H1 (cell line): ENCODE results near the gene CRYBA4. TPM values are rescaled to one million over a fixed set of nuclear protein-coding genes. Genes with fewer than 3 reads are reported as not detected.

Experiments used
- CTCF ChIA-PET: fragments of 300-600 bp; sonication (Branson Sonifier 250); formaldehyde crosslinking; loops from one replicate; lab custom pipeline; 2021; ENCODE audit not compliant: partially characterized antibody; lab: Charles Lee
- POLR2A ChIA-PET: fragments of 300-600 bp; sonication (Branson Sonifier 250); formaldehyde crosslinking; loops from one replicate; lab custom pipeline; 2021; ENCODE audit warnings: inconsistent platforms; ENCODE audit not compliant: partially characterized antibody; lab: Charles Lee
- DNase-seq, 2 experiments: peaks; one replicate each; pipeline versions ENCODE4 v3.0.0 to v3.0.0-alpha.2; 2010 to 2022; ENCODE audit warnings: low spot score in 2 of 2, low read depth in 1 of 2, mixed read lengths in 1 of 2
- FAIRE-seq: peaks from 2 replicates; lab custom pipeline; 2011; peaks lifted over from hg19 to GRCh38; lab: Jason Lieb, UNC
- H2AFZ ChIP-seq: 2 replicates; pipeline ENCODE4 v1.8.1; 2012; ENCODE audit warnings: low read length, inconsistent platforms
- H2AK5ac ChIP-seq: 2 replicates; pipeline ENCODE4 v1.6.1; 2013; ENCODE audit warnings: low read depth, low read length
- H2BK120ac ChIP-seq: replicated peaks from 2 replicates; pipeline ENCODE3; 2013; ENCODE audit warnings: low read depth, low read length, inconsistent platforms
- H2BK12ac ChIP-seq: 2 replicates; pipeline ENCODE4 v1.6.1; 2013; ENCODE audit warnings: low read depth, low read length
- H2BK15ac ChIP-seq: 2 replicates; pipeline ENCODE4 v1.6.1; 2013; ENCODE audit warnings: low read length
- H2BK20ac ChIP-seq: 2 replicates; pipeline ENCODE4 v1.6.1; 2013; ENCODE audit warnings: low read length
- H2BK5ac ChIP-seq: 2 replicates; pipeline ENCODE4 v1.6.1; 2013; ENCODE audit warnings: low read depth, low read length
- H3K14ac ChIP-seq: 2 replicates; pipeline ENCODE4 v1.6.1; 2013; ENCODE audit warnings: inconsistent platforms; ENCODE audit not compliant: insufficient read length
- H3K18ac ChIP-seq: 2 replicates; pipeline ENCODE4 v1.6.1; 2013; ENCODE audit warnings: low read length; ENCODE audit errors: extremely low read depth
- H3K23ac ChIP-seq: 2 replicates; pipeline ENCODE4 v1.6.1; 2013; ENCODE audit warnings: inconsistent platforms; ENCODE audit not compliant: insufficient read length
- H3K23me2 ChIP-seq: 2 replicates; pipeline ENCODE4 v1.6.1; 2013; ENCODE audit warnings: low read depth, low read length
- H3K27ac ChIP-seq: 2 replicates; pipeline ENCODE4 v1.6.1; 2011; ENCODE audit warnings: low read depth, low read length, inconsistent platforms
- H3K27me3 ChIP-seq, 4 experiments: replicated peaks in 1 of 4; 1 replicate in 1 of 4; 2 replicates in 3 of 4; pipeline versions ENCODE4 v1.6.1 to v1.8.1; 2011 to 2013; ENCODE audit warnings: low read length in 3 of 4, mild to moderate bottlenecking in 3 of 4, inconsistent platforms in 2 of 4, mixed read lengths in 2 of 4, moderate library complexity in 1 of 4; ENCODE audit not compliant: control insufficient read depth in 3 of 4, insufficient read depth in 3 of 4; ENCODE audit errors: extremely low read depth in 1 of 4
- H3K36me3 ChIP-seq, 4 experiments: 2 replicates each; pipeline versions ENCODE4 v1.6.1 to v1.8.1; 2011 to 2013; ENCODE audit warnings: mild to moderate bottlenecking in 4 of 4, low read length in 3 of 4, moderate library complexity in 2 of 4, control low read depth in 1 of 4, inconsistent platforms in 1 of 4; ENCODE audit not compliant: insufficient read depth in 4 of 4, control insufficient read depth in 2 of 4
- H3K4ac ChIP-seq: replicated peaks from 2 replicates; pipeline ENCODE3; 2013; ENCODE audit warnings: low read length, low read depth, mixed read lengths, inconsistent platforms; ENCODE audit not compliant: insufficient read length
- H3K4me1 ChIP-seq, 4 experiments: replicated peaks in 1 of 4; 1 replicate in 1 of 4; 2 replicates in 3 of 4; pipeline versions ENCODE4 v1.6.1 to v1.8.1; 2011 to 2013; ENCODE audit warnings: low read length in 3 of 4, inconsistent platforms in 2 of 4, mixed read lengths in 1 of 4; ENCODE audit not compliant: insufficient read depth in 4 of 4, control insufficient read depth in 3 of 4
- H3K4me2 ChIP-seq, 2 experiments: 2 replicates each; pipeline versions ENCODE4 v1.6.1 to v1.8.1; 2011 to 2013; ENCODE audit warnings: low read depth in 2 of 2, low read length in 2 of 2, control low read depth in 1 of 2, inconsistent platforms in 1 of 2, mild to moderate bottlenecking in 1 of 2; ENCODE audit not compliant: insufficient read depth in 1 of 2
- H3K4me3 ChIP-seq, 4 experiments: fragments of 200-600, 300-600 bp in 1 of 4; sonication (generic), shearing (Covaris generic), sonication (Bioruptor Twin) in 1 of 4; 2 replicates each; pipeline versions ENCODE4 v1.5.1 to v1.8.1; 2011 to 2016; ENCODE audit warnings: low read length in 4 of 4, low read depth in 3 of 4, control low read depth in 2 of 4, inconsistent platforms in 2 of 4, mild to moderate bottlenecking in 2 of 4, mixed read lengths in 1 of 4, moderate library complexity in 1 of 4; ENCODE audit not compliant: insufficient read depth in 2 of 4; ENCODE audit errors: extremely low read depth in 1 of 4
- H3K56ac ChIP-seq: replicated peaks from 2 replicates; pipeline ENCODE3; 2013; ENCODE audit warnings: low read depth, mild to moderate bottlenecking, mixed read lengths, low read length, inconsistent platforms; ENCODE audit not compliant: insufficient read length
- H3K79me1 ChIP-seq: 2 replicates; pipeline ENCODE4 v1.6.1; 2013; ENCODE audit warnings: low read depth, low read length, control low read depth
- H3K79me2 ChIP-seq, 2 experiments: 2 replicates each; pipeline versions ENCODE4 v1.6.1 to v1.8.1; 2012 to 2013; ENCODE audit warnings: low read length in 2 of 2, mild to moderate bottlenecking in 2 of 2, inconsistent platforms in 1 of 2; ENCODE audit not compliant: insufficient read depth in 2 of 2, control insufficient read depth in 1 of 2
- H3K9ac ChIP-seq, 4 experiments: replicated peaks in 1 of 4; 1 replicate in 1 of 4; 2 replicates in 3 of 4; pipeline versions ENCODE4 v1.6.1 to v1.8.1; 2011 to 2013; ENCODE audit warnings: low read depth in 3 of 4, low read length in 3 of 4, control low read depth in 2 of 4, mild to moderate bottlenecking in 2 of 4, moderate library complexity in 2 of 4, inconsistent platforms in 1 of 4; ENCODE audit errors: extremely low read depth in 1 of 4
- H3K9me3 ChIP-seq, 2 experiments: 2 replicates each; pipeline versions ENCODE4 v1.6.1 to v1.8.1; 2012 to 2013; ENCODE audit warnings: mild to moderate bottlenecking in 2 of 2, moderate library complexity in 2 of 2, control low read depth in 1 of 2, inconsistent platforms in 1 of 2, low read depth in 1 of 2, low read length in 1 of 2, mixed read lengths in 1 of 2; ENCODE audit not compliant: insufficient read depth in 2 of 2
- H4K20me1 ChIP-seq, 2 experiments: replicated peaks in 1 of 2; 2 replicates each; pipeline versions ENCODE3 to v1.8.1; 2011 to 2013; ENCODE audit warnings: inconsistent platforms in 2 of 2, low read length in 2 of 2, mild to moderate bottlenecking in 1 of 2; ENCODE audit not compliant: insufficient read depth in 2 of 2, control insufficient read depth in 1 of 2
- H4K5ac ChIP-seq: 2 replicates; pipeline ENCODE4 v1.6.1; 2013; ENCODE audit warnings: low read length, low read depth, mixed read lengths, inconsistent platforms; ENCODE audit not compliant: insufficient read length
- H4K8ac ChIP-seq: 2 replicates; pipeline ENCODE4 v1.8.0; 2013; ENCODE audit warnings: mild to moderate bottlenecking, moderate library complexity, low read length, inconsistent platforms; ENCODE audit not compliant: insufficient read depth; ENCODE audit errors: extremely low read depth
- H4K91ac ChIP-seq: replicated peaks from 2 replicates; pipeline ENCODE3; 2013; ENCODE audit warnings: low read length, mixed read lengths, inconsistent platforms; ENCODE audit not compliant: insufficient read length
- ASH2L ChIP-seq: fragments of 200-600, 300-600 bp; sonication (generic); IDR thresholded peaks from one replicate; pipeline ENCODE4 v1.7.1; 2017; ENCODE audit warnings: low read length
- BACH1 ChIP-seq: IDR thresholded peaks from 2 replicates; pipeline ENCODE4 v1.6.1; 2012; ENCODE audit warnings: low read length, improper control_type of control experiment
- CBX5 ChIP-seq: fragments of 300-800, 300-1000 bp; sonication (generic); IDR thresholded peaks from 2 replicates; pipeline ENCODE4 v1.7.1; 2016; ENCODE audit warnings: antibody characterized with exemption, low read length, low read depth
- CEBPB ChIP-seq: IDR thresholded peaks from 2 replicates; pipeline ENCODE4 v1.6.1; 2012; ENCODE audit warnings: low read depth, low read length
- GTF2F1 ChIP-seq: IDR thresholded peaks from 2 replicates; pipeline ENCODE4 v1.6.1; 2012; ENCODE audit warnings: low read depth, low read length, improper control_type of control experiment, borderline replicate concordance
- HDAC2 ChIP-seq, 2 experiments: fragments of 300-600 bp in 1 of 2; sonication (generic) in 1 of 2; IDR thresholded peaks; 2 replicates each; pipeline ENCODE4 v1.6.1; 2011 to 2012; ENCODE audit warnings: low read depth in 2 of 2, low read length in 2 of 2, mild to moderate bottlenecking in 2 of 2, moderate library complexity in 2 of 2, borderline replicate concordance in 1 of 2, inconsistent platforms in 1 of 2
- KDM4A ChIP-seq: IDR thresholded peaks from one replicate; pipeline ENCODE4 v1.7.1; 2012; ENCODE audit warnings: low read depth, mild to moderate bottlenecking, moderate library complexity, low read length, inconsistent platforms; ENCODE audit not compliant: severe bottlenecking
- NRF1 ChIP-seq: IDR thresholded peaks from 2 replicates; pipeline ENCODE4 v1.6.1; 2011; ENCODE audit warnings: mild to moderate bottlenecking, low read depth, low read length, improper control_type of control experiment
- POLR2A ChIP-seq, 2 experiments: IDR thresholded peaks; 1 replicate in 1 of 2; 2 replicates in 1 of 2; pipeline ENCODE4 v1.6.1; 2011; ENCODE audit warnings: low read depth in 2 of 2, low read length in 2 of 2, mild to moderate bottlenecking in 2 of 2; ENCODE audit errors: control extremely low read depth in 1 of 2
- POU5F1 ChIP-seq: IDR thresholded peaks from 2 replicates; pipeline ENCODE4 v1.6.1; 2011; ENCODE audit warnings: low read depth, mild to moderate bottlenecking, low read length, moderate library complexity
- RXRA ChIP-seq: IDR thresholded peaks from 2 replicates; pipeline ENCODE4 v1.6.1; 2011; ENCODE audit warnings: low read depth, mild to moderate bottlenecking, low read length, moderate library complexity; ENCODE audit not compliant: insufficient read depth
- ZNF274 ChIP-seq: IDR thresholded peaks from 2 replicates; pipeline ENCODE4 v1.7.0; 2012; ENCODE audit warnings: low read length, borderline replicate concordance; ENCODE audit errors: extremely low read depth
- WGBS, 2 experiments: shearing (Covaris generic) in 1 of 2; methylation state at CpG; one replicate each; pipeline versions ENCODE4 v1.1.6 to v1.1.7; 2013 to 2015; ENCODE audit warnings: low lambda C conversion rate in 2 of 2, mixed read lengths in 2 of 2, inconsistent platforms in 1 of 2, low coverage in 1 of 2, missing lambda C conversion rate in 1 of 2; ENCODE audit not compliant: insufficient replicate concordance in 2 of 2, insufficient coverage in 1 of 2, insufficient read length in 1 of 2; ENCODE audit errors: extremely low coverage in 1 of 2, missing lambda C conversion rate in 1 of 2; 5-methylcytosine and 5-hydroxymethylcytosine counted together
- polyA plus RNA-seq, 7 experiments: library from polyadenylated mRNA; depleted of rRNA in 3 of 7; stranded (reverse) in 5 of 7; unstranded in 2 of 7; fragments of >200 nt in 5 of 7; fragments of 200-250 nt in 2 of 7; gene quantifications; 1 replicate in 5 of 7; 2 replicates in 1 of 7; 4 replicates in 1 of 7; pipeline versions ENCODE4 v1.2.1 to v1.2.3, GENCODE V29; 2011 to 2013; ENCODE audit warnings: missing spikeins in 2 of 7, mixed read lengths in 2 of 7
- total RNA-seq: library from RNA; stranded (reverse); fragmentation: NEBNext Ultra II Directional; extraction: Animal tissue kit (Norgen Biotek cat#: 25700); gene quantifications from 2 replicates; pipeline ENCODE4 v1.2.1, GENCODE V29; 2021
- TF ChIP-seq, protein P1 (sequence below): IDR thresholded peaks from 2 replicates; pipeline ENCODE4 v1.6.1; 2011; ENCODE audit warnings: low read length, improper control_type of control experiment

The CRYBA4 gene
- total and polyA plus RNA-seq, 2 of the 8 experiments (the other 6 are each of a cell fraction or from before 2014, with no cell fraction given): 0.67 to 3.1 TPM

DNA sequence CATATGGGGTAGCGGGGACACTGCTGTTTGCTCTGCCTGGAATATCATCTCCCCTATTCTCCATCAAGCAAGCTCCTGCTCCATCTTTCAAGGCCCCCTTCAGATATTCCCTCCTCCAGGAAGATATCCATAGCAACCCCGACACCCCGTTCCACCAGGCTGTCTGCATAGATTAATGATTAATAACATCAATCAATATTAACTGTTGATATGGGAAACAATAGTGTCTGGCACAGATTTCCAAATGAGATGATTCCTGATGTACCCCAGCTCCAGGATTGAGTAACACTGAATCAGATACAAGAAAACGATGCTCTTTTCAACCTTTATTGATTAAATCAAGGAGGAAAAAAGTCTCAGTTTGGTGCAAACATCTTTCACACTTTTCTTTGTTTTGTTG is 24.3 kb upstream of the CRYBA4 start:
- no peak overlapping the region for H3K14ac ChIP-seq
- DNase-seq (no peak), FAIRE-seq (no peak)
- H4K20me1 ChIP-seq: no peaks in the 10 kb centered on the region
- H3K4me2 ChIP-seq: no peak overlapping the region
- H3K27ac ChIP-seq: no peak overlapping the region
- H3K9ac ChIP-seq: no peak overlapping the region
- no peak overlapping the region for H2BK120ac ChIP-seq
- no peaks in the 10 kb centered on the region for H3K27me3 ChIP-seq
- no peak overlapping the region for H2BK5ac ChIP-seq
- ChIA-PET CTCF (interaction anchor here (1.0 kb wide), 2 partner anchors 15 to 54 kb away, joined by 3 read pairs; no protein-coding TSS in a partner anchor), POLR2A (interaction anchor here (0.9 to 1.7 kb wide), 4 partner anchors 13 to 39 kb away, joined by 3 to 4 read pairs (median 3); no protein-coding TSS in a partner anchor)
- no peaks in the 10 kb centered on the region for H3K79me1 ChIP-seq
- no peak overlapping the region for H4K8ac ChIP-seq
- no peak overlapping the region for H3K4me3 ChIP-seq
- no peaks in the 10 kb centered on the region for H3K9me3 ChIP-seq
- no peaks in the 10 kb centered on the region for H3K36me3 ChIP-seq
- no peak overlapping the region for H2AK5ac ChIP-seq
- TF ChIP-seq RXRA (no peak), BACH1 (no peak), CEBPB (no peak), GTF2F1 (no peak), ZNF274 (no peak), HDAC2 (IDR thresholded peaks at IDR 0.05; ENCODE audit: borderline replicate concordance in 1 of 2, low read depth in 2 of 2, low read length in 2 of 2) (no peak), NRF1 (no peak), POLR2A (IDR thresholded peaks at IDR 0.05; ENCODE audit: control extremely low read depth in 1 of 2, low read depth in 2 of 2, low read length in 2 of 2) (no peak), KDM4A (no peak), POU5F1 (no peak), ASH2L (no peak), CBX5 (no peak)
- TF ChIP-seq, protein P1, sequence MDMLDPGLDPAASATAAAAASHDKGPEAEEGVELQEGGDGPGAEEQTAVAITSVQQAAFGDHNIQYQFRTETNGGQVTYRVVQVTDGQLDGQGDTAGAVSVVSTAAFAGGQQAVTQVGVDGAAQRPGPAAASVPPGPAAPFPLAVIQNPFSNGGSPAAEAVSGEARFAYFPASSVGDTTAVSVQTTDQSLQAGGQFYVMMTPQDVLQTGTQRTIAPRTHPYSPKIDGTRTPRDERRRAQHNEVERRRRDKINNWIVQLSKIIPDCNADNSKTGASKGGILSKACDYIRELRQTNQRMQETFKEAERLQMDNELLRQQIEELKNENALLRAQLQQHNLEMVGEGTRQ: no peak
- H3K23ac ChIP-seq: no peak overlapping the region
- H3K56ac ChIP-seq: no peak overlapping the region
- no peak overlapping the region for H2BK12ac ChIP-seq
- H3K79me2 ChIP-seq: no peaks in the 10 kb centered on the region
- no peak overlapping the region for H4K5ac ChIP-seq
- no peak overlapping the region for H2AFZ ChIP-seq
- WGBS, 2 experiments: 95% methylated on average over 4 of the region's 4 CpGs; no CpG with 5 or more reads in 1 of the 2 experiments
- no peaks in the 10 kb centered on the region; a peak in 2 of 7 replicates for H3K4me1 ChIP-seq
- no peak overlapping the region for H2BK20ac ChIP-seq
- no peak overlapping the region for H4K91ac ChIP-seq
- H3K4ac ChIP-seq: no peak overlapping the region
- H2BK15ac ChIP-seq: no peak overlapping the region
- no peaks in the 10 kb centered on the region for H3K23me2 ChIP-seq
- no peak overlapping the region for H3K18ac ChIP-seq
